Measurements from ENCODE around the gene WDCP.

WDCP gene

GRCh38 chr2:24058564-24059271 lies 11.5 kb upstream of the WDCP start:
- no peak for TF ChIP-seq CTCF (IDR thresholded peaks at IDR 0.05; ENCODE audit: low read depth, low read length)
- H3K4me3 ChIP-seq (ENCODE audit: low read depth, low read length), result no peak overlapping the region

DNA sequence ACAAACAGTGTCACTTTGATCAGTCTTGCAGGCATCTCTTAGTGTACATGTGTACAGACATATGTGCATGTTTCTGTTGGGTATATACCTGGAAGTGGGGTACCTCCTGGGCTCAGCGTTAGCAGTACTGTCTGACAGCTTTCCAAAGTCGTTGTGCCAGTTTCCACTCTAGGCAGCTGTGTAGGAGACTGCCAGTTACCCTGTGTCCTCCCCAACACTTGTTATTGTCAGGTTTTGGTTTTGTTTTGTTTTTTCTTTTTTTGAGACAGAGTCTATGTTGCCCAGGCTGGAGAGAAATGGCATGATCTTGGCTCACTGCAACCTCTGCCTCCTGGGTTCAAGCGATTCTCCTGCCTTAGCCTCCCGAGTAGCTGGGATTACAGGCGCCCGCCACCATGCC lies 8.6 kb upstream of the WDCP start:
- TF ChIP-seq CTCF (IDR thresholded peaks at IDR 0.05; ENCODE audit: low read depth, low read length), result no peak
- no peak overlapping the region for H3K4me3 ChIP-seq (ENCODE audit: low read depth, low read length)

DNA sequence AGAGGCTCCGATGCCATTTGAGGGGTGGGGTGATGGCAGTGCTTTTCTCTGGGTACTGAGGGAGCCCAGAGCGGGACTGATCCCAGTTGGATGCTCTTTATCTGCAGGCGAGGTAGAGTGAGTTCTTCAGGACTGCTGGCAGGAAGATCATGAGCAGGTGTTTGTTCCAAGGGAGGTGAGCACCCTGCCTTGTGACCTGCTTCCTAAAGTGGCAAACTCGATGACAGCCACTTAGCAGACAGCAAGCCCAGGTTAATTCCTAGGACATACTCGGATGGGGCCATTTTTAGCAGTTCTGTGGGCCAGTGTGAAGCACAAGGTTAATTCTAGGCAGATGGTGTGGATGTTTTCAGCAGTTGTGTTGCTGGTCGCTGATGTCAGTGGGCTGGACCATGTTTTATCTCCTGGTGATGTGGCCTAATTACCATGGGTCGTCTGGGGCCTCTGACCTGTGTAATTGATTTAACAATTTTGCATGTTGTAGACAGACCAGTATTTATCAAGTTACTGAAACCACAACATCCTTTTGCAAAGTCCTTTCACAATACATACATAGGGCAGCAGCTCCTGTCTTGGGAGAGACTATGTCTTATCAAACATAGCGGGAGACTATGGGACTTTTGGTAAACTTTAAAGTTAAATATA lies 7.3 kb upstream of the WDCP start:
- no peak for TF ChIP-seq CTCF (IDR thresholded peaks at IDR 0.05; ENCODE audit: low read depth, low read length)
- no peak overlapping the region for H3K4me3 ChIP-seq (ENCODE audit: low read depth, low read length)

GRCh38 chr2:24052951-24053350 lies 5.8 kb upstream of the WDCP start:
- H3K4me3 ChIP-seq (ENCODE audit: low read depth, low read length), result no peak overlapping the region
- no peak for TF ChIP-seq CTCF (IDR thresholded peaks at IDR 0.05; ENCODE audit: low read depth, low read length)

GRCh38 chr2:24051833-24052232 lies 4.6 kb upstream of the WDCP start:
- H3K4me3 ChIP-seq (ENCODE audit: low read depth, low read length), result no peak overlapping the region
- no peak for TF ChIP-seq CTCF (IDR thresholded peaks at IDR 0.05; ENCODE audit: low read depth, low read length)

GRCh38 chr2:24050041-24050979 lies 3.1 kb upstream of the WDCP start:
- peak overlapping the region; percentile 68 for H3K4me3 ChIP-seq (ENCODE audit: low read depth, low read length)
- no peak for TF ChIP-seq CTCF (IDR thresholded peaks at IDR 0.05; ENCODE audit: low read depth, low read length)

Data from WI38 (cell line).